OCI-LY3 (cell line): Measurements from ENCODE around the gene BANK1.

Experiments
- H2AFZ ChIP-seq: fragments of 200-600, 300-600 bp; shearing (Covaris generic); 2 replicates; pipeline ENCODE4 v1.6.0; 2014; ENCODE audit warnings: antibody characterized with exemption, low read depth, low read length
- H3K27ac ChIP-seq: fragments of 200-600, 300-600 bp; sonication (generic); 2 replicates; pipeline ENCODE4 v1.5.1; 2014; ENCODE audit warnings: mild to moderate bottlenecking, low read length, moderate library complexity, mixed read lengths
- H3K27me3 ChIP-seq: fragments of 200-600, 300-600 bp; sonication (generic); 2 replicates; pipeline ENCODE4 v1.6.1; 2014; ENCODE audit warnings: low read depth, low read length, mixed read lengths
- H3K36me3 ChIP-seq: fragments of 200-600, 300-600 bp; sonication (generic); replicated peaks from 2 replicates; pipeline ENCODE3; 2014; ENCODE audit warnings: low read depth, low read length, mixed read lengths
- H3K4me1 ChIP-seq: fragments of 300-600, 200-600 bp; sonication (generic); 2 replicates; pipeline ENCODE4 v1.6.1; 2014; ENCODE audit warnings: low read length, mixed read lengths
- H3K4me2 ChIP-seq: fragments of 200-600, 300-600 bp; sonication (generic); 2 replicates; pipeline ENCODE4 v1.6.1; 2014; ENCODE audit warnings: low read length, mixed read lengths
- H3K4me3 ChIP-seq: fragments of 300-600, 200-600 bp; sonication (generic); 2 replicates; pipeline ENCODE4 v1.5.1; 2014; ENCODE audit warnings: antibody characterized with exemption, mild to moderate bottlenecking, low read length, moderate library complexity
- H3K79me2 ChIP-seq: fragments of 300-600, 200-600 bp; shearing (Covaris generic); 2 replicates; pipeline ENCODE4 v1.6.1; 2014; ENCODE audit warnings: mild to moderate bottlenecking, low read length, mixed read lengths
- H3K9ac ChIP-seq: fragments of 300-600, 200-600 bp; shearing (Covaris generic); 2 replicates; pipeline ENCODE4 v1.6.0; 2014; ENCODE audit warnings: mild to moderate bottlenecking, low read length, moderate library complexity
- H3K9me3 ChIP-seq: fragments of 200-600, 300-600 bp; shearing (Covaris generic); 2 replicates; pipeline ENCODE4 v1.6.1; 2014; ENCODE audit warnings: low read length, mixed read lengths; ENCODE audit not compliant: insufficient read depth
- H4K20me1 ChIP-seq: fragments of 200-600, 300-600 bp; sonication (generic); 2 replicates; pipeline ENCODE4 v1.6.1; 2016; ENCODE audit warnings: low read length, mixed read lengths; ENCODE audit not compliant: insufficient read depth
- EZH2phosphoT487 ChIP-seq: fragments of 200-600 bp; shearing (Covaris generic); IDR thresholded peaks from 2 replicates; pipeline ENCODE4 v1.6.1; 2018; ENCODE audit warnings: antibody characterized with exemption, mixed run types, low read depth
- TF ChIP-seq, protein P1 (sequence below): fragments of 200-600, 300-600 bp; sonication (generic); IDR thresholded peaks from 2 replicates; pipeline ENCODE4 v1.5.1; 2014; ENCODE audit warnings: antibody characterized with exemption, low read length, low read depth

Gene BANK1

DNA sequence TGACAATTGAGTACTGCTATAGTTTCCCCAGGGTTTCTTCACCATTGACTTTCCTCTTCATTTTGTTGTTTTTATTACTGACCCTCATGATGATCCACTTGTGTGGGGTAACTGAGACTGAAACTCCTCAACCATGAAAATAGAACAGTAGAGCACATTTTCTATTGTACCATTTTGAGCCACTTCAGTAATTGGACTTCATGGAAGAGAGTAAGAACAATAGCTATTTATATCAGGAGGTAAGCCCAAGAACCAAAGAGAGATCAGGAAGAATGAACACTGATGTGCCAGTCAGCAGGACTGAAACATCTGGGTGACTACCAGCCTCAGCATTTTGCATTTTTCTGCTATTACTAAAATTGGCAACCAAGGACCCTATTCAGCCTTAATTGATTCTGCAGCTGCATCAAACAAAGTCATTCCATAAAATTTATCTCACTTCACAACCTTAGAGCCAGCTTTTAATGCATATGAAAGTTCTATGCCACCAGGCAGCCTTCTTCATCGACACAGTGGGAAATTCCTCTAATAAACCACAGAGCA, 151.4 kb downstream of the BANK1 start:
- Histone ChIP-seq H2AFZ (no peak overlapping the region), H3K36me3 (no peaks in the 10 kb centered on the region), H4K20me1 (no peaks in the 10 kb centered on the region), H3K4me2 (no peak overlapping the region), H3K4me3 (no peak overlapping the region), H3K9me3 (no peaks in the 10 kb centered on the region), H3K4me1 (peaks cover 1% of the 10 kb centered on the region; the same call in 1 of the 2 replicates), H3K27me3 (no peaks in the 10 kb centered on the region), H3K9ac (no peak overlapping the region), H3K27ac (no peak overlapping the region), H3K79me2 (no peaks in the 10 kb centered on the region)
- TF ChIP-seq, protein P1, sequence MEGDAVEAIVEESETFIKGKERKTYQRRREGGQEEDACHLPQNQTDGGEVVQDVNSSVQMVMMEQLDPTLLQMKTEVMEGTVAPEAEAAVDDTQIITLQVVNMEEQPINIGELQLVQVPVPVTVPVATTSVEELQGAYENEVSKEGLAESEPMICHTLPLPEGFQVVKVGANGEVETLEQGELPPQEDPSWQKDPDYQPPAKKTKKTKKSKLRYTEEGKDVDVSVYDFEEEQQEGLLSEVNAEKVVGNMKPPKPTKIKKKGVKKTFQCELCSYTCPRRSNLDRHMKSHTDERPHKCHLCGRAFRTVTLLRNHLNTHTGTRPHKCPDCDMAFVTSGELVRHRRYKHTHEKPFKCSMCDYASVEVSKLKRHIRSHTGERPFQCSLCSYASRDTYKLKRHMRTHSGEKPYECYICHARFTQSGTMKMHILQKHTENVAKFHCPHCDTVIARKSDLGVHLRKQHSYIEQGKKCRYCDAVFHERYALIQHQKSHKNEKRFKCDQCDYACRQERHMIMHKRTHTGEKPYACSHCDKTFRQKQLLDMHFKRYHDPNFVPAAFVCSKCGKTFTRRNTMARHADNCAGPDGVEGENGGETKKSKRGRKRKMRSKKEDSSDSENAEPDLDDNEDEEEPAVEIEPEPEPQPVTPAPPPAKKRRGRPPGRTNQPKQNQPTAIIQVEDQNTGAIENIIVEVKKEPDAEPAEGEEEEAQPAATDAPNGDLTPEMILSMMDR, result no peak
- no peak for TF ChIP-seq EZH2phosphoT487

DNA sequence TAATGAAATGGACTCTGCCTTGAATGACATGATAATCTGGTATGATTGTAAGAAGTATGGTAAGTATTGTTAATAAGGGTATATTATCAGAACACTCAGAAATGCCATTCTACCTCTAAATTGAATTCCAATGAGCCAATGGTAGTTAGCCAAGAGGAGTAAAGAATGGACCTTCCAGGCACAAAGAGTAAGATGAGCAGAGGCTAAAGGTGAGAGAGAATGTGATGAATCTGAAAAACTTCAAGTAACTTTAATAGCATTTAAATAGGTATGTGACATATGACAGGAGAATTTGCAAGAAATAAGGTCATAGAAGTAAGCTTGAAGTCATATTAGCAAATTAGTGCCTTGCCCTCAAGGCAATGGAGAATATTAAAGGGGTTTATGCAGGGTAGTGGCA, 152.4 kb downstream of the BANK1 start:
- no peak overlapping the region for H3K9ac ChIP-seq
- no peaks in the 10 kb centered on the region for H3K36me3 ChIP-seq
- no peaks in the 10 kb centered on the region for H4K20me1 ChIP-seq
- peaks cover 3% of the 10 kb centered on the region; the same call in 1 of the 2 replicates for H3K4me1 ChIP-seq
- H3K27me3 ChIP-seq, result no peaks in the 10 kb centered on the region
- TF ChIP-seq, protein P1, result no peak
- no peak overlapping the region for H3K4me3 ChIP-seq
- H2AFZ ChIP-seq, result no peak overlapping the region
- no peaks in the 10 kb centered on the region for H3K9me3 ChIP-seq
- no peak overlapping the region for H3K4me2 ChIP-seq
- H3K27ac ChIP-seq, result no peak overlapping the region
- H3K79me2 ChIP-seq, result no peaks in the 10 kb centered on the region

DNA sequence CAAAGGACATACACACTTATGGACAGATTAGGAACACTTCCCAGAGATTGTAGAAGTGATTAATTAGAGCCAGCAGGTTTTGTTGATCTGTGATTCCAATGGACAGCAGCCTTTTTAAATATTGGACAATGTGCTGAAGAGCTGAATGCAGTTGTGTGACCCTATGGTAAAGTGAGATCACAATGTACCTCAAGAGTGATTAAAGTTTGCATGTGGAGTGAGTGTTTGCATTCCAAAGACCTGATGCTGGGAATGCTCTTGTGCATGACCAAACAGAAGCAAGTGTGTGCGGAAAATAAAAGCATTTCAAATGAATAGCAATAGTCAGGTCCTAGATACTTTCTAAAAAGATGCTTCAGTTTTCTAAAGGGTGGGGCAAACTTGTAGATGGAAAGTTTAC, 154.1 kb downstream of the BANK1 start:
- Histone ChIP-seq H3K4me1 (peaks cover 3% of the 10 kb centered on the region; the same call in 1 of the 2 replicates), H2AFZ (no peak overlapping the region), H3K4me3 (no peak overlapping the region)

DNA sequence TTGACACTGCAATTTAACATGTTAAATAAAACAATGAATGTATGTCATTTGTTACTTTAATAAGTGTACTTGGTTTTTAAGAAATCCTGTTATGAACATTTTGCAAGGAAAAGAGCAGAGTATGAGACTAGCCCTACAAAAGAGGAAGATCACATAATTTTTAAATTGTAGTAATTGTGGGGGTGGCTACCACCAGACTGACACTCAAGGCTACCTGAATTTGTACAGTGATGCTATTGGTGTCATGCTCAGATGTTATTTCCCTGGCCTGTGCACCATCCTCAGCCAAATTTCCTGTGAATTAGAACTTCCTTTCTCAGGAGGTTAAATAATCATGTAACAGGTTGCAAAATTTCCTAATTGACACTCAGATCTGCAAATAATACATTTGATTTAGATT, 157.5 kb downstream of the BANK1 start:
- Histone ChIP-seq H3K9me3 (no peaks in the 10 kb centered on the region), H3K27me3 (no peaks in the 10 kb centered on the region), H3K4me2 (no peak overlapping the region), H3K9ac (no peak overlapping the region), H3K27ac (no peak overlapping the region), H4K20me1 (no peaks in the 10 kb centered on the region), H3K4me3 (no peak overlapping the region), H3K79me2 (no peaks in the 10 kb centered on the region), H3K4me1 (peaks cover 3% of the 10 kb centered on the region; the same call in 1 of the 2 replicates), H3K36me3 (no peaks in the 10 kb centered on the region), H2AFZ (no peak overlapping the region)
- TF ChIP-seq, protein P1, result no peak
- no peak for TF ChIP-seq EZH2phosphoT487

More for the DNA sequence above, 154.1 kb downstream of the BANK1 start:
- Histone ChIP-seq H3K27ac (no peak overlapping the region), H3K9ac (no peak overlapping the region), H3K9me3 (no peaks in the 10 kb centered on the region), H4K20me1 (no peaks in the 10 kb centered on the region), H3K4me2 (no peak overlapping the region), H3K36me3 (no peaks in the 10 kb centered on the region), H3K27me3 (no peaks in the 10 kb centered on the region), H3K79me2 (no peaks in the 10 kb centered on the region)
- no peak for TF ChIP-seq EZH2phosphoT487
- TF ChIP-seq, protein P1, result no peak
